Uterus (tissue), 2 donors: Measurements from ENCODE around the gene ATP5PD.

Experiments used
- POLR2A ChIP-seq, 2 donors: fragments of 450-650 bp; IDR thresholded peaks; one replicate each; pipeline ENCODE4 v1.6.1; 2016; ENCODE audit warnings: antibody characterized with exemption in 2 of 2, mild to moderate bottlenecking in 1 of 2, moderate library complexity in 1 of 2
- TF ChIP-seq, protein P1 (sequence below), 4 experiments: fragments of 200-600 bp in 2 of 4; fragments of 450-650 bp in 2 of 4; sonication (generic) in 2 of 4; IDR thresholded peaks; one replicate each; pipeline ENCODE4 v1.5.1; 2016 to 2019; ENCODE audit warnings: antibody characterized with exemption in 4 of 4, mild to moderate bottlenecking in 2 of 4, moderate library complexity in 1 of 4

DNA sequence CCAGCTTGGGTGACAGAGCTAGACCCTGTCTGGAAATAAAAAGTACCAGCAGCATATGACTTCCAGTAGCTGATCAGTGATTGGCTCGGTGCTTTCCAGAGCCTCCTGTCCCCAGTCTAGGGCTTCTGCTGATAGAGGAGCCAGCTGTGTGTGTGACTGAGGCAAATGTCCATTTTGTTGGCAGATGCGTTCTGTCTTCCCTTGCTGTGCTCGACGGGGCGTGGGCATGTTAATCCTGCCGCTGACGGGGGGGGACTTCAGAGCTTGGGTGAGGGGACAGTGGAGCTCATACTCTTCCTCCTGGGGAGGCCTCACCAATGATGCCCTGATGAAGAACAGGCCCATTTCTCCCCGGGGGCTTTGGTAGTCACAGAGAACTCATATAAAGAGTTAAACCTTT is 14.8 kb upstream of the ATP5PD start:
- TF ChIP-seq, protein P1, sequence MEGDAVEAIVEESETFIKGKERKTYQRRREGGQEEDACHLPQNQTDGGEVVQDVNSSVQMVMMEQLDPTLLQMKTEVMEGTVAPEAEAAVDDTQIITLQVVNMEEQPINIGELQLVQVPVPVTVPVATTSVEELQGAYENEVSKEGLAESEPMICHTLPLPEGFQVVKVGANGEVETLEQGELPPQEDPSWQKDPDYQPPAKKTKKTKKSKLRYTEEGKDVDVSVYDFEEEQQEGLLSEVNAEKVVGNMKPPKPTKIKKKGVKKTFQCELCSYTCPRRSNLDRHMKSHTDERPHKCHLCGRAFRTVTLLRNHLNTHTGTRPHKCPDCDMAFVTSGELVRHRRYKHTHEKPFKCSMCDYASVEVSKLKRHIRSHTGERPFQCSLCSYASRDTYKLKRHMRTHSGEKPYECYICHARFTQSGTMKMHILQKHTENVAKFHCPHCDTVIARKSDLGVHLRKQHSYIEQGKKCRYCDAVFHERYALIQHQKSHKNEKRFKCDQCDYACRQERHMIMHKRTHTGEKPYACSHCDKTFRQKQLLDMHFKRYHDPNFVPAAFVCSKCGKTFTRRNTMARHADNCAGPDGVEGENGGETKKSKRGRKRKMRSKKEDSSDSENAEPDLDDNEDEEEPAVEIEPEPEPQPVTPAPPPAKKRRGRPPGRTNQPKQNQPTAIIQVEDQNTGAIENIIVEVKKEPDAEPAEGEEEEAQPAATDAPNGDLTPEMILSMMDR (IDR thresholded peaks at IDR 0.05), result no peak
- no peak for TF ChIP-seq POLR2A (IDR thresholded peaks at IDR 0.05)
